Immature natural killer cell (primary cell): ENCODE results near the gene OR5AU1. TPM values are rescaled to one million over a fixed set of nuclear protein-coding genes. Genes with fewer than 3 reads are reported as not detected.
"Not testable (repeated sequence)": the region's sequence is repeated elsewhere in the genome, so short reads cannot be mapped to it uniquely, and the experiment has no call there.

ENCODE experiments used
- DNase-seq, 3 donors: peaks; one replicate each; pipeline ENCODE4 v3.0.0; 2022; ENCODE audit warnings: mixed read lengths in 1 of 3
- H3K27ac Mint-ChIP-seq, 6 donors: one replicate each; pipeline ENCODE4 v1.8.0; 2020; ENCODE audit warnings: mixed read lengths in 6 of 6, mild to moderate bottlenecking in 5 of 6, inconsistent platforms in 4 of 6, moderate library complexity in 3 of 6
- H3K27me3 Mint-ChIP-seq, 3 donors: one replicate each; pipeline ENCODE4 v1.8.0; 2020 to 2021; ENCODE audit warnings: low read depth in 3 of 3, mild to moderate bottlenecking in 3 of 3, mixed read lengths in 3 of 3, moderate library complexity in 3 of 3, inconsistent platforms in 1 of 3
- H3K36me3 Mint-ChIP-seq, 3 donors: one replicate each; pipeline ENCODE4 v1.8.0; 2020; ENCODE audit warnings: mixed read lengths in 3 of 3, inconsistent platforms in 2 of 3, mild to moderate bottlenecking in 2 of 3
- H3K4me1 Mint-ChIP-seq, 2 donors: one replicate each; pipeline ENCODE4 v1.8.0; 2020; ENCODE audit warnings: inconsistent platforms in 2 of 2, mild to moderate bottlenecking in 2 of 2, mixed read lengths in 2 of 2, moderate library complexity in 1 of 2
- H3K4me3 Mint-ChIP-seq, 5 donors: one replicate each; pipeline ENCODE4 v1.8.0; 2020; ENCODE audit warnings: mild to moderate bottlenecking in 5 of 5, mixed read lengths in 5 of 5, inconsistent platforms in 3 of 5, moderate library complexity in 3 of 5
- H3K9me3 Mint-ChIP-seq, 6 donors: one replicate each; pipeline ENCODE4 v1.8.0; 2020; ENCODE audit warnings: mild to moderate bottlenecking in 6 of 6, mixed read lengths in 6 of 6, inconsistent platforms in 4 of 6, moderate library complexity in 3 of 6
- polyA plus RNA-seq, 3 donors: library from polyadenylated mRNA; unstranded; fragments of 300-500 nt; fragmentation: Illumina TruSeq; gene quantifications; one replicate each; pipeline ENCODE4 v1.2.3, GENCODE V29; 2021

OR5AU1 gene
- polyA plus RNA-seq, 3 donors from 2014 or later = not detected

- peak overlapping the region in 2 of 5 donors; percentile 72 to 77 for H3K4me3 Mint-ChIP-seq
- no peaks in the 10 kb centered on the region for H3K36me3 Mint-ChIP-seq
- H3K4me1 Mint-ChIP-seq = peaks cover 18 to 26% of the 10 kb centered on the region in 2 donors
- H3K9me3 Mint-ChIP-seq = no peaks in the 10 kb centered on the region
- no peak for DNase-seq
- no peak overlapping the region for H3K27ac Mint-ChIP-seq
- H3K27me3 Mint-ChIP-seq = peaks cover 0 to 4% (median 1%) of the 10 kb centered on the region in 3 donors
These were observed 37.1 kb upstream of the OR5AU1 start for GRCh38 chr14:21192875-21193535.

- Mint-ChIP-seq H3K27ac (no peak overlapping the region), H3K4me1 (peaks cover 15 to 20% of the 10 kb centered on the region in 2 donors), H3K4me3 (peak overlapping the region; percentile 58 to 77 (median 73)), H3K36me3 (no peaks in the 10 kb centered on the region), H3K9me3 (no peaks in the 10 kb centered on the region), H3K27me3 (peaks cover 0 to 4% (median 1%) of the 10 kb centered on the region in 3 donors)
- no peak for DNase-seq
These were observed 36.6 kb upstream of the OR5AU1 start for GRCh38 chr14:21192447-21192822.

GRCh38 chr14:21191809-21192446 is 36.1 kb upstream of the OR5AU1 start:
- Mint-ChIP-seq H3K36me3 (no peaks in the 10 kb centered on the region), H3K27ac (peak overlapping the region in 1 of 6 donors; percentile 28)

GRCh38 chr14:21191261-21191808 is 35.5 kb upstream of the OR5AU1 start:
- Mint-ChIP-seq H3K36me3 (no peaks in the 10 kb centered on the region), H3K4me3 (peak overlapping the region; percentile 58 to 77 (median 73)), H3K27me3 (peaks cover 0 to 6% (median 1%) of the 10 kb centered on the region in 3 donors), H3K4me1 (peaks cover 14 to 15% of the 10 kb centered on the region in 2 donors), H3K9me3 (no peaks in the 10 kb centered on the region), H3K27ac (peak overlapping the region in 1 of 6 donors; percentile 28)
- no peak for DNase-seq

More at GRCh38 chr14:21191809-21192446, 36.1 kb upstream of the OR5AU1 start:
- Mint-ChIP-seq H3K27me3 (peaks cover 0 to 4% (median 1%) of the 10 kb centered on the region in 3 donors), H3K4me1 (peaks cover 14 to 15% of the 10 kb centered on the region in 2 donors), H3K4me3 (peak overlapping the region; percentile 58 to 77 (median 73)), H3K9me3 (no peaks in the 10 kb centered on the region)
- peak; percentile 54 to 68 (median 63) for DNase-seq

- peaks cover 0 to 13% (median 7%) of the 10 kb centered on the region in 6 donors for H3K9me3 Mint-ChIP-seq
- no peaks in the 10 kb centered on the region for H3K4me1 Mint-ChIP-seq
- H3K4me3 Mint-ChIP-seq = no peak overlapping the region
- H3K36me3 Mint-ChIP-seq = no peaks in the 10 kb centered on the region
- DNase-seq = no peak
- no peak overlapping the region for H3K27ac Mint-ChIP-seq
- peaks cover 0 to 5% (median 2%) of the 10 kb centered on the region in 3 donors for H3K27me3 Mint-ChIP-seq
These were observed 29.6 kb upstream of the OR5AU1 start for GRCh38 chr14:21185491-21185890.

GRCh38 chr14:21184254-21184653 is 28.4 kb upstream of the OR5AU1 start:
- Mint-ChIP-seq H3K9me3 (peaks cover 0 to 14% (median 7%) of the 10 kb centered on the region in 6 donors), H3K4me3 (no peak overlapping the region), H3K4me1 (no peaks in the 10 kb centered on the region), H3K27me3 (peaks cover 0 to 5% (median 2%) of the 10 kb centered on the region in 3 donors), H3K27ac (no peak overlapping the region), H3K36me3 (no peaks in the 10 kb centered on the region)
- DNase-seq = no peak

GRCh38 chr14:21182166-21182565 is 26.3 kb upstream of the OR5AU1 start:
- Mint-ChIP-seq H3K27ac (no peak overlapping the region), H3K4me1 (no peaks in the 10 kb centered on the region), H3K4me3 (no peak overlapping the region), H3K27me3 (peaks cover 0 to 8% (median 2%) of the 10 kb centered on the region in 3 donors), H3K9me3 (peaks cover 0 to 14% (median 7%) of the 10 kb centered on the region in 6 donors), H3K36me3 (no peaks in the 10 kb centered on the region)
- DNase-seq = no peak

GRCh38 chr14:21171128-21171527 is 15.3 kb upstream of the OR5AU1 start:
- Mint-ChIP-seq H3K4me3 (no peak overlapping the region), H3K4me1 (no peaks in the 10 kb centered on the region), H3K36me3 (peaks cover 0 to 6% (median 3%) of the 10 kb centered on the region in 3 donors), H3K27me3 (peaks cover 1 to 26% (median 6%) of the 10 kb centered on the region in 3 donors), H3K27ac (no peak overlapping the region), H3K9me3 (peaks cover 0 to 2% (median 0%) of the 10 kb centered on the region in 6 donors)
- no peak for DNase-seq

GRCh38 chr14:21169573-21169972 is 13.7 kb upstream of the OR5AU1 start:
- H3K4me3 Mint-ChIP-seq = no peak overlapping the region
- H3K9me3 Mint-ChIP-seq = peaks cover 0 to 2% (median 0%) of the 10 kb centered on the region in 6 donors
- peaks cover 3 to 23% (median 6%) of the 10 kb centered on the region in 3 donors for H3K27me3 Mint-ChIP-seq
- H3K36me3 Mint-ChIP-seq = peaks cover 0 to 6% (median 3%) of the 10 kb centered on the region in 3 donors
- no peak for DNase-seq
- no peak overlapping the region for H3K27ac Mint-ChIP-seq
- no peaks in the 10 kb centered on the region for H3K4me1 Mint-ChIP-seq

GRCh38 chr14:21168055-21168454 is 12.2 kb upstream of the OR5AU1 start:
- H3K27me3 Mint-ChIP-seq = peaks cover 3 to 19% (median 3%) of the 10 kb centered on the region in 3 donors
- DNase-seq = no peak
- H3K4me1 Mint-ChIP-seq = no peaks in the 10 kb centered on the region
- H3K4me3 Mint-ChIP-seq = no peak overlapping the region
- H3K9me3 Mint-ChIP-seq = peaks cover 0 to 2% (median 0%) of the 10 kb centered on the region in 6 donors
- no peak overlapping the region for H3K27ac Mint-ChIP-seq
- peaks cover 0 to 4% (median 0%) of the 10 kb centered on the region in 3 donors for H3K36me3 Mint-ChIP-seq

GRCh38 chr14:21165670-21166069 is 9.8 kb upstream of the OR5AU1 start:
- not testable (repeated sequence) for H3K27ac Mint-ChIP-seq, H3K27me3 Mint-ChIP-seq, H3K4me1 Mint-ChIP-seq, H3K9me3 Mint-ChIP-seq, H3K4me3 Mint-ChIP-seq, DNase-seq, H3K36me3 Mint-ChIP-seq

GRCh38 chr14:21165002-21165605 is 9.2 kb upstream of the OR5AU1 start:
- H3K27me3 Mint-ChIP-seq, H3K4me3 Mint-ChIP-seq, H3K4me1 Mint-ChIP-seq, H3K9me3 Mint-ChIP-seq, H3K36me3 Mint-ChIP-seq, H3K27ac Mint-ChIP-seq: not testable (repeated sequence)
- peak in 1 of 3 donors; percentile 2 for DNase-seq

- Mint-ChIP-seq H3K36me3 (no peaks in the 10 kb centered on the region), H3K27ac (no peak overlapping the region), H3K4me1 (no peaks in the 10 kb centered on the region), H3K4me3 (no peak overlapping the region), H3K27me3 (peaks cover 1 to 8% (median 5%) of the 10 kb centered on the region in 3 donors), H3K9me3 (no peaks in the 10 kb centered on the region)
- no peak for DNase-seq
These were observed 8.0 kb upstream of the OR5AU1 start for GRCh38 chr14:21163871-21164291.

- Mint-ChIP-seq H3K36me3 (no peaks in the 10 kb centered on the region), H3K4me1 (no peaks in the 10 kb centered on the region), H3K9me3 (no peaks in the 10 kb centered on the region), H3K27me3 (peaks cover under 1 to 8% (median 7%) of the 10 kb centered on the region in 3 donors), H3K27ac (no peak overlapping the region), H3K4me3 (no peak overlapping the region)
- DNase-seq = no peak
These were observed 6.2 kb upstream of the OR5AU1 start for GRCh38 chr14:21162081-21162480.
